ENCODE results near the gene PWP1. TPM values are rescaled to one million over a fixed set of nuclear protein-coding genes. Genes with fewer than 3 reads are reported as not detected.
"Not testable (repeated sequence)": the region's sequence is repeated elsewhere in the genome, so short reads cannot be mapped to it uniquely, and the experiment has no call there.

The PWP1 gene
- total RNA-seq, 1 experiment from 2014 or later, result 102 TPM

- DNase-seq (ENCODE audit: low read depth, low spot score), result no peak
- in situ Hi-C loops (cut with HindIII; ENCODE audit: low pct_unique_long_range_greater_than_20kb, low sequenced_read_pairs), result no loop called here
Measured at GRCh38 chr12:107662484-107662883, 23.1 kb upstream of the PWP1 start.

DNA sequence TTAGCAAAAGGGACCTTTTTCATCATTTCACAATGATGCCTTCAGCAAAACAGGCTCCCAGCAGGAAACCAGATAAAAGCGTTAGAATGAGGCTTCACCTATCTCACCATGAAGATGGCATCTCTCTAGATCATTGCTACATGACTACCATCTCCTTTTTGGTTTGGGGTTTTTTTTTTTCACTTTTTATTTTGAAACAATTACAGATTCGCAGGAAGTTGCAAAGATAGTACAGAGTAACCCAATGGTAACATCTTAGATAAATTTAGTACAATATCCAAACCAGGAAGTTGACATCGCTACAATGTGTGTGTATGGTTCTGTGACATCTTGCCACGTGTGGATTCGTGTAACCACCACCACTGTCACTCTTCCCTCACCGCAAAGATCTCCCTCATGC, 22.3 kb upstream of the PWP1 start:
- DNase-seq (ENCODE audit: low read depth, low spot score), result no peak
- in situ Hi-C loops (cut with HindIII; ENCODE audit: low pct_unique_long_range_greater_than_20kb, low sequenced_read_pairs), result no loop called here

DNA sequence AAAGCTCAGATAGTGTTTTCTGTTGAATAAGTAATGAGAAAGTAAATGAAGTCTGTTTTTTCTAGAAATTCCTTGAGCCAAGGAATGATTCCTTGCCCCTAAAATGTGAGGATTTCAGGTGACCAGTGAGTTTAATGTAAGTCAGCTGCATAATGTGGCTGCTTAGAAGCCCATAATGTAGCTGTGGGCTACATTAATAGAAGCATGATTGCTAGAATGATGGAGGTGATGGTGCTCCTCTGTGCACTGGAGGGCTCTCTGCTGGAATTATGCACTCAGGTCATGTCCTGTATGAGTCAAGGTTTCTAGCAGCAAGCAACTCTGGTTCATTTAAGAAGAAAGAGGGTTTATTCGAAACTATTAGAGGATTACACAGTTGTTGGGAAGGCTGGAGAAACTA, 19.6 kb upstream of the PWP1 start:
- no peak for DNase-seq (ENCODE audit: low read depth, low spot score)
- in situ Hi-C loops (cut with HindIII; ENCODE audit: low pct_unique_long_range_greater_than_20kb, low sequenced_read_pairs), result no loop called here

DNA sequence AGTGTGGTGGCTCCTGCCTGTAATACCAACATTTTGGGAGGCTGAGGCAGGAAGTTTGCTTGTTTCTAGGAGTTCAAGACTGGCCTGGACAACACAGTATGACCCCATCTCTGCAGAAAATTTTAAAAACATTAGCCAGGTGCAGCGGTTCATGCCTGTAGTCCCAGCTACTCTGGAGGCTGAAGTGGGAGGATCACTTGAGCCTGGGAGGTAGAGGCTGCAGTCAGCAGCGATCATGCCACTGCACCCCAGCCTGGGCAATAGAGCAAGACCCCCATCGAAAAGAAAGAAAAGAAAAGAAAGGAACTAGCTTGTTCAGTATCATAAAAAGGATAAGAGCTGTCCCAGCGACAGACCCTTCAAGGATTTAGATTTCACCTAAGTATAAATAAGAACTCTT, 18.1 kb upstream of the PWP1 start:
- in situ Hi-C loops (cut with HindIII; ENCODE audit: low pct_unique_long_range_greater_than_20kb, low sequenced_read_pairs), result no loop called here

GRCh38 chr12:107668320-107669098, 17.1 kb upstream of the PWP1 start:
- no peak for DNase-seq (ENCODE audit: low read depth, low spot score)
- in situ Hi-C loops (cut with HindIII; ENCODE audit: low pct_unique_long_range_greater_than_20kb, low sequenced_read_pairs), result no loop called here

More for the DNA sequence above, 18.1 kb upstream of the PWP1 start:
- no peak for DNase-seq (ENCODE audit: low read depth, low spot score)

DNA sequence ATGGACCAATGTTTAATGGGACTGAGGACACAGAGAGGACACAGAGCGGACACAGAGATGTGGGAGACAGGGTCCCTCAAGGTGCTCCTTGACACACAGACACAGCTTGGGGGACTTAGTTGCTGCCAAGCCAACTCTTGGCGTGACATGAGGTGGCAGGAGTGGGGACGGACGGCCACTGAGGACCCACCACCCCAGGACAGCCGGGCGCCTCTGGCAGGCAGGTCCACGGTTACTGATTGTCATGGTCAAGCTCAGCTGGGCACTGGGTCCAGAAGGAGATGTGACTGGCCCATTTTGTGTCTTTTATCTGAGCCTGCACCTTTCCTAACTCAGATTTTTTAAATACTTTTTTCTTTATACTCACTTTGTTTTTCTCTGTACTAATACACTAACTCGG, 15.7 kb upstream of the PWP1 start:
- in situ Hi-C loops (cut with HindIII; ENCODE audit: low pct_unique_long_range_greater_than_20kb, low sequenced_read_pairs), result loop anchor here (10.0 kb wide), 1 partner anchor 75 kb away; no protein-coding TSS in a partner anchor
- DNase-seq (ENCODE audit: low read depth, low spot score), result no peak

DNA sequence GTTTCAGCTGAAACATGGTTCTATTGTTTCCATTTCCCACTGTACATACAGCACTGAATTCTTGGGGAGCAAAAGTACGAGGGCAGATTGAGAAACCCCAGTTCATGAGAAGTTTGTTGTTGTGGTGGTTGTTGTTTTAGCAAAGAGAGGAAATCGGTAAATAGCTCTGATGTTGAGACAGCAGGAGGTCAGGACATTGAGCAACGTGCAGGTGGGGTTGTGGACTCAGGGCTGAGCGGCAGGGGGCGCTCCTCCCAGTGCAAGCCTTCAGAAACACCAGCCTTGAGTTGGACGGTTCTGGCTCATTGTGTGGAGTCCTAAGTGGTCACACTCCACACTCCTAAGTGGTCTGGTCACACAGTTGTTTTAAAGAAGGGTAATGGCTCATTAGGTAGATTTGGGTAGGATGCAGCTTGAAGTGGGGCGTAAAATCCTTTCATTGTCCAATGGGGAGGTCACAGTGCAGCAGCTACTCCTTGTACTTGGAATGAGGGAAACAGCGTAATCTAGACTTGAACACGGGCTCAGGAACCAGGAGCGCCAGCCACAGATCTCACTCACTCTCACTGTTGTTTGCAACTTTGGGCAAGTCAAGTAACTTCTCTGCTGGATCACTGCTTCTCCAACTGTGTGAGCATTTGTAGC, 14.5 kb upstream of the PWP1 start:
- in situ Hi-C loops (cut with HindIII; ENCODE audit: low pct_unique_long_range_greater_than_20kb, low sequenced_read_pairs), result loop anchor here (10.0 kb wide), 1 partner anchor 74 kb away; no protein-coding TSS in a partner anchor
- peak; percentile 59 for DNase-seq (ENCODE audit: low read depth, low spot score)

- in situ Hi-C loops (cut with HindIII; ENCODE audit: low pct_unique_long_range_greater_than_20kb, low sequenced_read_pairs), result loop anchor here (10.0 kb wide), 1 partner anchor 67 kb away; no protein-coding TSS in a partner anchor
Measured at GRCh38 chr12:107677671-107678070, 7.9 kb upstream of the PWP1 start.

GRCh38 chr12:107679336-107679735, 6.3 kb upstream of the PWP1 start:
- in situ Hi-C loops (cut with HindIII; ENCODE audit: low pct_unique_long_range_greater_than_20kb, low sequenced_read_pairs), result loop anchor here (10.0 kb wide), 1 partner anchor 65 kb away; no protein-coding TSS in a partner anchor
- no peak for DNase-seq (ENCODE audit: low read depth, low spot score)

More at GRCh38 chr12:107677671-107678070, 7.9 kb upstream of the PWP1 start:
- DNase-seq (ENCODE audit: low read depth, low spot score), result no peak

- DNase-seq (ENCODE audit: low read depth, low spot score), result no peak
- in situ Hi-C loops (cut with HindIII; ENCODE audit: low pct_unique_long_range_greater_than_20kb, low sequenced_read_pairs), result no loop called here
Measured at GRCh38 chr12:107681455-107681835, 4.2 kb upstream of the PWP1 start.

DNA sequence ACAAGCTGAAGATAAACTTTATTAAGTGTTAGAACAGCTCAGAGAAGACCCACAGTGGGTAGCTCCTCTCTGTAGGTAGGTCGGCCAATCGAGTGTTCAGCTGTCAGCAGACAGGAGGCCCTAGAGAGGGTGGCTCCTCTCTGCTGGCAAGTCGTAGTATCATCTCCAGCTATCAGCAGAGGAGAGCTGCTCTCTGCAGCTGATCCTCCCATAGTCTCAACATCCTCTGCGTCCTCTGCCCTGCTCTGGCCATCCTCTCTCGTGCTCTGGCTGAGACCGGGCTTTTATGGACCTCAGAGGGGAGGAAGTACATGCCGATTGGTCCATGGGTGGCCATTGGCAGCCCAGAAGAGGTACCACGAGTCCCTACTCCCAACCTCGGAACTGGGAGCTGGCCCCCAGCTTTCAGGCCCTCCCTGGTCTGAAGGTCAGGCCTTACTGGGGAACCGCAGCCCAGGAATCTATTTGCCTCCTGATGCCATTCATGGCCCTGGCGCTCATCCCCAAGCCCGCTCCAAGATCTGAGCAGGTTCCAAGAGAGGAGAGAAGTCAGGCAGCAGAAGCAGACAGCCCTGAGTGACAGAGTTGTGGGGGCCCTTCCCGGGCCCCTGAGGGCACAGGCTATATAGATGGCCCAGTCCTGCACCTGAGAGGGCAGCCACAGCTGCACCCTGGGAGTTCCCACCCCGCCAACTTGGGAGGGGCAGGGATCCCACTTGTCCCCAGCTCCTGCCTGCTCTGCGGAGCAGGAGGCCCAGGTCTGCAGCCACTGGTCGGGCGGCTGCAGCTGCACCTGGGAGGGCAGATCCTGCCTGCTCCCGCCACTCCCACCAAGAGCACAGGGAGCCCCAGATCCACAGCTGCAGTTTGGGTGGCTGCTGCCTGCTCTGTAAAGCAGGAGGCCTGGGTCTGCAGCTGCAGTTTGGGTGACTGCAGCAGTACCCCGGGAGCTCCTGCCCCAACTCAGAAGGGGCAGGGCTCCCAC, 3.5 kb upstream of the PWP1 start:
- in situ Hi-C loops (cut with HindIII; ENCODE audit: low pct_unique_long_range_greater_than_20kb, low sequenced_read_pairs), result no loop called here
- no peak for DNase-seq (ENCODE audit: low read depth, low spot score)

- DNase-seq (ENCODE audit: low read depth, low spot score), result peak; percentile 32
- in situ Hi-C loops (cut with HindIII; ENCODE audit: low pct_unique_long_range_greater_than_20kb, low sequenced_read_pairs), result no loop called here
Measured at GRCh38 chr12:107684029-107684795, 1.4 kb upstream of the PWP1 start.

GRCh38 chr12:107684990-107685359, 624 bp upstream of the PWP1 start:
- peak; percentile 83 for DNase-seq (ENCODE audit: low read depth, low spot score)

DNA sequence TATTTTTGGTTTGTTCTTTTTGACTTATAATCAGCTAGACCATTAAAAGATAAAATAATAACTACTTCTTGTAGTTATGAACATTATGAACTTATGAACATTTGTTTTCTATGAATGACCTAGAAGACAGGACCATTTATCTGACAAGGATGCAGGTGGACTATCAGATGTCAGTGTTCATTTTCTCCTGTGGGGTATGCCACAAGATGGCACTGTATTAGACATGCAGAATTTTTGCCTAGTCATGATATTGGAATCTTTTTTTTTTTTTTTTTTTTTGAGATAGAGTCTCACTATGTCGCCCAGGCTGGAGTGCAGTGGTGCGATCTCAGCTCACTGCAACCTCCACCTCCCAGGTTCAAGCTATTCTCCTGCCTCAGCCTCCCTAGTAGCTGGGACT, 10.2 kb downstream of the PWP1 start:
- in situ Hi-C loops (cut with HindIII; ENCODE audit: low pct_unique_long_range_greater_than_20kb, low sequenced_read_pairs), result not testable (repeated sequence)
- peak; percentile 60 for DNase-seq (ENCODE audit: low read depth, low spot score)

More at GRCh38 chr12:107684990-107685359, 624 bp upstream of the PWP1 start:
- in situ Hi-C loops (cut with HindIII; ENCODE audit: low pct_unique_long_range_greater_than_20kb, low sequenced_read_pairs), result no loop called here

DNA sequence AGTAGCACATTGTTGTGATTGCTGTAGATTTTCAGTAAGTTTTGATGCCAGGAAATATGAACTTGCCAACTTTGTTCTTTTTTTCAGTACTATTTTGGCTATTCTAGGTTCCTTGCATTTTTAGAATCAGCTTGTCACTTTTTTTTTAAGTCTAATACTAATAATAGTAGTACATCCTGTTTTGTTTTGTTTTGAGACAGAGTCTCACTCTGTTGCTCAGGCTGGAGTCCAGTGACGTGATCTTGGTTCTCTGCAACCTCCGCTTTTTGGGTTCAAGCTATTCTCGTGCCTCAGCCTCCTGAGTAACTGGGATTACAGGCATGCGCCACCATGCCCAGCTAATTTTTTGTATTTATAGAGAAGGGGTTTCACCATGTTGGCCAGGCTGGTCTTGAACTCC, 16.5 kb downstream of the PWP1 start:
- DNase-seq (ENCODE audit: low read depth, low spot score), result no peak
- in situ Hi-C loops (cut with HindIII; ENCODE audit: low pct_unique_long_range_greater_than_20kb, low sequenced_read_pairs), result no loop called here

GRCh38 chr12:107704041-107704440, 18.4 kb downstream of the PWP1 start:
- in situ Hi-C loops (cut with HindIII; ENCODE audit: low pct_unique_long_range_greater_than_20kb, low sequenced_read_pairs), result no loop called here
- DNase-seq (ENCODE audit: low read depth, low spot score), result no peak

- in situ Hi-C loops (cut with HindIII; ENCODE audit: low pct_unique_long_range_greater_than_20kb, low sequenced_read_pairs); DNase-seq (ENCODE audit: low read depth, low spot score): not testable (repeated sequence)
Measured at GRCh38 chr12:107705522-107705921, 19.9 kb downstream of the PWP1 start.

Measured in SK-MEL-5 (cell line).